ENCODE data around the gene NEUROD1. TPM values are rescaled to one million over a fixed set of nuclear protein-coding genes. Genes with fewer than 3 reads are reported as not detected.

The NEUROD1 gene
- total RNA-seq, 2 donors from 2014 or later = not detected

DNA sequence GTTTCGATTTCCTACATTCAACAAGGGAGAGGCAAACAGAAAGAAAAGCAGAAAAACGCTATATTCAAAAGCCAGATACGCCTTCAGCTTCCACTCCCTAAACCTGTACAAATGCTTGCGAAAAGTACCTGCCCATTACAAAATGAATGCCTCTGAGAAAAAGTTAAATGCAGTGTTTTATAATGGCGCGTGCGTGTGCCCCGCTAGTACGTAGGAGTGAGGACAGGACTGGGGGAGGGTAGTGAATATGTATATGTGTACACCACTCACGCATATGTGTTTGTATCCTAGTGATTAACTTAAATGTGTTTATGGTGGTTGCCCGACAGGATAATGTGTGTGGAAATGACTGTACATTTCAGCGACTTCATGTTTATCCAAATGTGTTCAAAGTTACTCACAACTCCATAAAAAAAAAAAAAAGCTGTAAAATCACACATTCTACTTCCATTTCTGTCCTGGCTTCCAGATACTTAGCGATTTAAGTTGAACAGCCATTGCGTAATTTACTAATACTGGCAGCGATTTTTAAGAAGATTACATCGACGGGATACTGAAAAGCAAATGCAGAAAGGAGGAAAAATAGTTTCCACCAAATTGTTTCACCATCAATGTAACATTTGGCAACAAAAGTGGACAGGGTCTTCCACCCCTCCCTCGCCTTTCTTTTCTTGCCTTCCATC, 1.3 kb downstream of the NEUROD1 start:
- intact Hi-C loops (cut with DNase I) = no loop called here
- Histone ChIP-seq H3K4me1 (replicated peaks) (peaks cover 4% of the 10 kb centered on the region), H3K36me3 (no peaks in the 10 kb centered on the region), H3K27me3 (replicated peaks; ENCODE audit: insufficient read depth) (peaks cover 37% of the 10 kb centered on the region), H3K9me3 (no peaks in the 10 kb centered on the region), H3K4me3 (no peak overlapping the region), H3K27ac (no peak overlapping the region)
- TF ChIP-seq POLR2A (IDR thresholded peaks at IDR 0.05) (no peak), POLR2AphosphoS5 (IDR thresholded peaks at IDR 0.05) (no peak)
- TF ChIP-seq, protein P1, sequence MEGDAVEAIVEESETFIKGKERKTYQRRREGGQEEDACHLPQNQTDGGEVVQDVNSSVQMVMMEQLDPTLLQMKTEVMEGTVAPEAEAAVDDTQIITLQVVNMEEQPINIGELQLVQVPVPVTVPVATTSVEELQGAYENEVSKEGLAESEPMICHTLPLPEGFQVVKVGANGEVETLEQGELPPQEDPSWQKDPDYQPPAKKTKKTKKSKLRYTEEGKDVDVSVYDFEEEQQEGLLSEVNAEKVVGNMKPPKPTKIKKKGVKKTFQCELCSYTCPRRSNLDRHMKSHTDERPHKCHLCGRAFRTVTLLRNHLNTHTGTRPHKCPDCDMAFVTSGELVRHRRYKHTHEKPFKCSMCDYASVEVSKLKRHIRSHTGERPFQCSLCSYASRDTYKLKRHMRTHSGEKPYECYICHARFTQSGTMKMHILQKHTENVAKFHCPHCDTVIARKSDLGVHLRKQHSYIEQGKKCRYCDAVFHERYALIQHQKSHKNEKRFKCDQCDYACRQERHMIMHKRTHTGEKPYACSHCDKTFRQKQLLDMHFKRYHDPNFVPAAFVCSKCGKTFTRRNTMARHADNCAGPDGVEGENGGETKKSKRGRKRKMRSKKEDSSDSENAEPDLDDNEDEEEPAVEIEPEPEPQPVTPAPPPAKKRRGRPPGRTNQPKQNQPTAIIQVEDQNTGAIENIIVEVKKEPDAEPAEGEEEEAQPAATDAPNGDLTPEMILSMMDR (IDR thresholded peaks at IDR 0.05) = no peak
- no peak for DNase-seq (ENCODE audit: low spot score)
- 10% methylated on average over 18 of the region's 18 CpGs for WGBS

DNA sequence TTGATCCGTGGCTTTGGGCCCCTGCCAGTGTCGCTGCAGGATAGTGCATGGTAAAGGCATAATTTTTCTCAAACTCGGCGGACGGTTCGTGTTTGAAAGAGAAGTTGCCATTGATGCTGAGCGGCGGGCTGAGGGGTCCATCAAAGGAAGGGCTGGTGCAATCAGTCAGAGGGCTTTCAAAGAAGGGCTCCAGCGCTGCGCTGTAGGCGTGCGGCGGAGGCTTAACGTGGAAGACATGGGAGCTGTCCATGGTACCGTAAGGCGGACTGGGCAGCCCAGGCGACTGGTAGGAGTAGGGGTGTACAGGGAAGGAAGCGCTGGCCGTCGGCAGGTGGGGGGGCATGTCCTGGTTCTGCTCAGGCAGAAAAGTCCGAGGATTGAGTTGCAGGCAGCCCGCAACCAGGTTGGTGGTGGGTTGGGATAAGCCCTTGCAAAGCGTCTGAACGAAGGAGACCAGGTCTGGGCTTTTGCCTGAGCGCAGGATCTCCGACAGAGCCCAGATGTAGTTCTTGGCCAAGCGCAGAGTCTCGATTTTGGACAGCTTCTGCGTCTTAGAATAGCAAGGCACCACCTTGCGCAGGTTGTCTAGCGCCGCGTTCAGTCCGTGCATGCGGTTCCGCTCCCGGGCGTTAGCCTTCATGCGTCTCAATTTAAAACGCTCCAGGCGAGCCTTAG, 2.3 kb downstream of the NEUROD1 start:
- H3K27ac ChIP-seq = no peak overlapping the region
- peak; percentile 35 for DNase-seq (ENCODE audit: low spot score)
- intact Hi-C loops (cut with DNase I) = no loop called here
- WGBS = 11% methylated on average over 41 of the region's 41 CpGs
- peaks cover 4% of the 10 kb centered on the region for H3K4me1 ChIP-seq (replicated peaks)
- H3K27me3 ChIP-seq (replicated peaks; ENCODE audit: insufficient read depth) = peaks cover 29% of the 10 kb centered on the region
- H3K36me3 ChIP-seq = no peaks in the 10 kb centered on the region
- TF ChIP-seq, protein P1 (IDR thresholded peaks at IDR 0.05) = no peak
- TF ChIP-seq POLR2A (IDR thresholded peaks at IDR 0.05) (no peak), POLR2AphosphoS5 (IDR thresholded peaks at IDR 0.05) (no peak)
- H3K4me3 ChIP-seq = no peak overlapping the region
- H3K9me3 ChIP-seq = no peaks in the 10 kb centered on the region

GRCh38 chr2:181675254-181675653, 5.1 kb downstream of the NEUROD1 start:
- Histone ChIP-seq H3K36me3 (no peaks in the 10 kb centered on the region), H3K9me3 (no peaks in the 10 kb centered on the region), H3K27ac (no peak overlapping the region), H3K4me1 (replicated peaks) (no peaks in the 10 kb centered on the region), H3K27me3 (replicated peaks; ENCODE audit: insufficient read depth) (peaks cover 5% of the 10 kb centered on the region), H3K4me3 (no peak overlapping the region)
- 36% methylated on average over 4 of the region's 4 CpGs for WGBS
- TF ChIP-seq POLR2A (IDR thresholded peaks at IDR 0.05) = no peak
- no peak for DNase-seq (ENCODE audit: low spot score)
- intact Hi-C loops (cut with DNase I) = no loop called here

DNA sequence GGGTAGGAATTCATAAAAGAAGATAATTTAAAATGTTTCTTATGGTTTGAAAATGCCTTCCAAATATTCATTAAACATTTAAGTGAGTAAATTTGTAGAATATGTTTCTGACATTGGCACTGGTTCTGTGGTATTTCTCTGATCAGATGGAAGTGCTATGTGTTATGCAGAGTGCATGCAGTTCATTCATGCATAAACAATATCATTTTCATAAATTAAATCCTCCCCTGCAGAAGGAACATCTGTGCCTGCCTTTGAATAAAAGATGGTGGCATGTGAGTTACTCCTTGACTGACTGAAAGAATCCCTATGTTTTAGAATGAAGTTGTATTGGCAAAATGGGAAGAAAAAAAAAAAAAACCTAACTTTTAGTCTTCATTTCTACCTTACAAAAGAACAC, 5.9 kb downstream of the NEUROD1 start:
- no peak overlapping the region for H3K4me3 ChIP-seq
- H3K27me3 ChIP-seq (replicated peaks; ENCODE audit: insufficient read depth) = peaks cover 2% of the 10 kb centered on the region
- no peak for DNase-seq (ENCODE audit: low spot score)
- no peaks in the 10 kb centered on the region for H3K4me1 ChIP-seq (replicated peaks)
- H3K27ac ChIP-seq = no peak overlapping the region
- TF ChIP-seq POLR2A (IDR thresholded peaks at IDR 0.05) = no peak
- TF ChIP-seq POLR2AphosphoS5 (IDR thresholded peaks at IDR 0.05) = no peak
- TF ChIP-seq, protein P1 (IDR thresholded peaks at IDR 0.05) = no peak
- intact Hi-C loops (cut with DNase I) = no loop called here
- no peaks in the 10 kb centered on the region for H3K9me3 ChIP-seq
- H3K36me3 ChIP-seq = no peaks in the 10 kb centered on the region

DNA sequence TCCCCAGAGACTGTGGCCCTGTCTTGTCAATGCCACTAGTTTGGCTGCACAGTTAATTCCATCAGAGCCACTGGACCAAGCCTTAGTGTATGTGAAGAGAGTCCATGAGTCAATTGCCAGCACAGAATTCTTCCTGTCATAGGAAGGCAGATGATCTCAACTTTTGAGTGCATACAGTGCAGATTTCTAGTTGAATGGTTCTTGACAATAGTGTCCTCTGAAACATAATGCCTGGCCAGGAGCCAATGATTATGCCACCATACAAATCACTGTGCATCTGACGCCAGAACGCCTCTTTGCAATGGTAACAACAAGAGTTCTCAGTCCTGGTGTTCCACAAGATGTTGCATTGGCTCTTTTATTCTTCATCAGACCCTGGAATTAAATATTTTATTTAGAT, 7.1 kb downstream of the NEUROD1 start:
- no peak overlapping the region for H3K4me3 ChIP-seq
- peaks cover 2% of the 10 kb centered on the region for H3K27me3 ChIP-seq (replicated peaks; ENCODE audit: insufficient read depth)
- DNase-seq (ENCODE audit: low spot score) = no peak
- H3K27ac ChIP-seq = no peak overlapping the region
- 53% methylated on average over 2 of the region's 2 CpGs for WGBS
- TF ChIP-seq POLR2AphosphoS5 (IDR thresholded peaks at IDR 0.05) = no peak
- TF ChIP-seq, protein P1 (IDR thresholded peaks at IDR 0.05) = no peak
- TF ChIP-seq POLR2A (IDR thresholded peaks at IDR 0.05) = no peak
- intact Hi-C loops (cut with DNase I) = no loop called here
- H3K9me3 ChIP-seq = no peaks in the 10 kb centered on the region
- H3K36me3 ChIP-seq = no peaks in the 10 kb centered on the region
- no peaks in the 10 kb centered on the region for H3K4me1 ChIP-seq (replicated peaks)

All from prostate gland (tissue), 2 donors.